AG08395 (cell line): ENCODE data around the gene MISP3.

Experiments used
- DNase-seq: peaks from one replicate; pipeline ENCODE4 v3.0.0; 2012; ENCODE audit warnings: mixed read lengths, low spot score

MISP3 gene

GRCh38 chr19:14080887-14081796, 8.6 kb downstream of the MISP3 start:
- peak; percentile 99 for DNase-seq

GRCh38 chr19:14081797-14082674, 9.4 kb downstream of the MISP3 start:
- no peak for DNase-seq

GRCh38 chr19:14082675-14082960, 10.0 kb downstream of the MISP3 start:
- DNase-seq: no peak

GRCh38 chr19:14085309-14085995, 12.9 kb downstream of the MISP3 start, which contains the start of gene C19orf67:
Gene C19orf67 (minus strand): TSS chr19:14085783. CDS start chr19:14085627, 156 bp downstream.
- DNase-seq: no peak

- no peak for DNase-seq
Observed at GRCh38 chr19:14086098-14086497, 13.5 kb downstream of the MISP3 start.

GRCh38 chr19:14088634-14089411, 16.2 kb downstream of the MISP3 start:
- no peak for DNase-seq

- no peak for DNase-seq
Observed at GRCh38 chr19:14089412-14089661, 16.8 kb downstream of the MISP3 start.

- peak; percentile 51 for DNase-seq
Observed at GRCh38 chr19:14089662-14090508, 17.3 kb downstream of the MISP3 start.

- peak; percentile 89 for DNase-seq
Observed at GRCh38 chr19:14090509-14091080, 18.0 kb downstream of the MISP3 start, which contains the start of gene SAMD1. Gene SAMD1 (minus strand): TSS chr19:14090751.

GRCh38 chr19:14091081-14091812, 18.7 kb downstream of the MISP3 start:
- DNase-seq: peak; percentile 86

GRCh38 chr19:14091813-14092462, 19.4 kb downstream of the MISP3 start:
- DNase-seq: no peak

- no peak for DNase-seq
Observed at GRCh38 chr19:14093117-14093823, 20.7 kb downstream of the MISP3 start.

- no peak for DNase-seq
Observed at GRCh38 chr19:14094854-14095253, 22.3 kb downstream of the MISP3 start.

- DNase-seq: no peak
Observed at GRCh38 chr19:14096272-14096992, 23.8 kb downstream of the MISP3 start.

- no peak for DNase-seq
Observed at GRCh38 chr19:14097532-14098151, 25.1 kb downstream of the MISP3 start.

- DNase-seq: no peak
Observed at GRCh38 chr19:14101003-14101545, 28.5 kb downstream of the MISP3 start.

GRCh38 chr19:14102102-14102696, 29.6 kb downstream of the MISP3 start:
- no peak for DNase-seq
